ENCODE results near the gene FNDC8.
"Not testable (repeated sequence)": the region's sequence is repeated elsewhere in the genome, so short reads cannot be mapped to it uniquely, and the experiment has no call there.

Gene FNDC8

GRCh38 chr17:35146214-35146833 is 24.9 kb downstream of the FNDC8 start:
- no peak for DNase-seq

- DNase-seq = no peak
Measured at GRCh38 chr17:35147375-35147905, 26.0 kb downstream of the FNDC8 start, which contains the start of gene UNC45B. Gene UNC45B, plus strand, starts transcription at chr17:35147817. Its CDS starts 447 bp downstream, at chr17:35148264.

GRCh38 chr17:35148144-35148543 is 26.7 kb downstream of the FNDC8 start:
- no peak for DNase-seq

GRCh38 chr17:35149941-35150340 is 28.5 kb downstream of the FNDC8 start:
- no peak for DNase-seq

- not testable (repeated sequence) for DNase-seq
Measured at GRCh38 chr17:35151080-35151479, 29.7 kb downstream of the FNDC8 start.

- no peak for DNase-seq
Measured at GRCh38 chr17:35152421-35153140, 31.2 kb downstream of the FNDC8 start.

GRCh38 chr17:35154196-35155165 is 33.1 kb downstream of the FNDC8 start:
- DNase-seq = no peak

- no peak for DNase-seq
Measured at GRCh38 chr17:35155246-35155645, 33.8 kb downstream of the FNDC8 start.

GRCh38 chr17:35159940-35160339 is 38.5 kb downstream of the FNDC8 start:
- DNase-seq = no peak

- no peak for DNase-seq
Measured at GRCh38 chr17:35160354-35161201, 39.2 kb downstream of the FNDC8 start.

GRCh38 chr17:35161281-35161761 is 39.9 kb downstream of the FNDC8 start:
- DNase-seq = no peak

GRCh38 chr17:35162755-35163154 is 41.3 kb downstream of the FNDC8 start:
- DNase-seq = no peak

- no peak for DNase-seq
Measured at GRCh38 chr17:35163886-35164285, 42.5 kb downstream of the FNDC8 start.

- DNase-seq = no peak
Measured at GRCh38 chr17:35164716-35165115, 43.3 kb downstream of the FNDC8 start.

GRCh38 chr17:35166526-35166925 is 45.1 kb downstream of the FNDC8 start:
- no peak for DNase-seq

GRCh38 chr17:35167046-35167445 is 45.6 kb downstream of the FNDC8 start:
- no peak for DNase-seq

GRCh38 chr17:35167666-35168065 is 46.3 kb downstream of the FNDC8 start:
- DNase-seq = no peak

- DNase-seq = no peak
Measured at GRCh38 chr17:35169835-35170363, 48.5 kb downstream of the FNDC8 start.

- no peak for DNase-seq
Measured at GRCh38 chr17:35170968-35171771, 49.8 kb downstream of the FNDC8 start.

- no peak for DNase-seq
Measured at GRCh38 chr17:35171834-35172233, 50.4 kb downstream of the FNDC8 start.

GRCh38 chr17:35172321-35172720 is 50.9 kb downstream of the FNDC8 start:
- not testable (repeated sequence) for DNase-seq
